GM12872 (cell line): ENCODE measurements around the gene ONECUT3.

Experiments used
- CTCF ChIP-seq: IDR thresholded peaks from 3 replicates; pipeline ENCODE4 v1.5.1; 2011; ENCODE audit warnings: low read depth, mild to moderate bottlenecking, low read length, moderate library complexity; ENCODE audit not compliant: insufficient read depth

ONECUT3 gene

GRCh38 chr19:1816530-1817298, 63.4 kb downstream of the ONECUT3 start:
- TF ChIP-seq CTCF: no peak

GRCh38 chr19:1817553-1818179, 64.4 kb downstream of the ONECUT3 start:
- TF ChIP-seq CTCF: no peak

GRCh38 chr19:1818549-1819195, 65.4 kb downstream of the ONECUT3 start:
- no peak for TF ChIP-seq CTCF

GRCh38 chr19:1819341-1820255, 66.3 kb downstream of the ONECUT3 start:
- TF ChIP-seq CTCF: no peak

- no peak for TF ChIP-seq CTCF
These were observed 68.9 kb downstream of the ONECUT3 start for GRCh38 chr19:1822210-1822609.

GRCh38 chr19:1823020-1823419, 69.7 kb downstream of the ONECUT3 start:
- TF ChIP-seq CTCF: no peak
